NOMO-1 treated with DMSO at 0.1 percent for 48 hours (cell line): ENCODE data around the gene SUPT20H.

Experiments
- DNase-seq: peaks from one replicate; lab custom pipeline; 2025; ENCODE audit not compliant: unreplicated experiment; lab: John Stamatoyannopoulos, UW

Gene SUPT20H

GRCh38 chr13:37009692-37010091 is 49.8 kb downstream of the SUPT20H start:
- no peak for DNase-seq

GRCh38 chr13:37001921-37002250 is 57.6 kb downstream of the SUPT20H start:
- no peak for DNase-seq

- peak; percentile 81 for DNase-seq
These were observed 60.3 kb downstream of the SUPT20H start, which contains the start of gene ALG5 for GRCh38 chr13:36999054-36999714. Gene ALG5 (minus strand): TSS chr13:36999340. CDS start chr13:36999300, 40 bp downstream.

GRCh38 chr13:36998624-36999041 is 60.9 kb downstream of the SUPT20H start:
- DNase-seq = no peak

GRCh38 chr13:36997716-36998427 is 61.6 kb downstream of the SUPT20H start:
- no peak for DNase-seq

- no peak for DNase-seq
These were observed 67.1 kb downstream of the SUPT20H start for GRCh38 chr13:36992362-36992761.

GRCh38 chr13:36986462-36987240 is 72.8 kb downstream of the SUPT20H start:
- no peak for DNase-seq

- peak; percentile 79 for DNase-seq
These were observed 78.2 kb downstream of the SUPT20H start for GRCh38 chr13:36981156-36981743.

- peak; percentile 57 for DNase-seq
These were observed 80.0 kb downstream of the SUPT20H start for GRCh38 chr13:36979361-36980050.

GRCh38 chr13:36975172-36975571 is 84.3 kb downstream of the SUPT20H start:
- no peak for DNase-seq

- peak; percentile 75 for DNase-seq
These were observed 85.7 kb downstream of the SUPT20H start for GRCh38 chr13:36973621-36974295.

GRCh38 chr13:36973009-36973408 is 86.5 kb downstream of the SUPT20H start:
- no peak for DNase-seq

GRCh38 chr13:36966404-36966803 is 93.1 kb downstream of the SUPT20H start:
- no peak for DNase-seq

- no peak for DNase-seq
These were observed 93.7 kb downstream of the SUPT20H start for GRCh38 chr13:36965767-36966166.

- no peak for DNase-seq
These were observed 99.9 kb downstream of the SUPT20H start for GRCh38 chr13:36959456-36960116.
